Measurements from ENCODE around the gene THUMPD3. TPM values are rescaled to one million over a fixed set of nuclear protein-coding genes. Genes with fewer than 3 reads are reported as not detected.

Gene THUMPD3
- polyA plus RNA-seq, 4 donors, result 16.2 to 36.6 (median 25.4) TPM

GRCh38 chr3:9404680-9405079, 41.8 kb downstream of the THUMPD3 start:
- FAIRE-seq (no peak), DNase-seq (peak in 1 of 2 donors; percentile 46)
- H3K4me1 ChIP-seq (ENCODE audit: control insufficient read depth in 3 of 3, insufficient read depth in 2 of 3, low read depth in 1 of 3, low read length in 2 of 3), result peaks cover 7 to 51% (median 17%) of the 10 kb centered on the region in 3 donors

GRCh38 chr3:9405756-9406155, 42.9 kb downstream of the THUMPD3 start:
- no peak for DNase-seq
- Histone ChIP-seq H3K9me3 (ENCODE audit: control insufficient read depth in 2 of 2, insufficient read depth in 1 of 2, low read depth in 1 of 2, low read length in 1 of 2) (no peaks in the 10 kb centered on the region), H3K36me3 (ENCODE audit: control insufficient read depth in 3 of 3, insufficient read depth in 2 of 3, low read depth in 1 of 3, low read length in 3 of 3) (peaks cover 0 to 6% (median 0%) of the 10 kb centered on the region in 3 donors), H3K4me1 (ENCODE audit: control insufficient read depth in 3 of 3, insufficient read depth in 2 of 3, low read depth in 1 of 3, low read length in 2 of 3) (peaks cover 5 to 45% (median 15%) of the 10 kb centered on the region in 3 donors), H3K27ac (ENCODE audit: low read depth in 1 of 3, low read length in 2 of 3) (peak overlapping the region in 1 of 3 donors; percentile 10), H3K4me3 (ENCODE audit: low read depth in 1 of 3, low read length in 3 of 3) (no peak overlapping the region), H3K27me3 (ENCODE audit: control insufficient read depth in 3 of 3, insufficient read depth in 3 of 3, low read length in 3 of 3) (no peaks in the 10 kb centered on the region)
- FAIRE-seq, result no peak
- WGBS, 3 donors, result 10 to 49% (median 28%) methylated on average over 3 of the region's 3 CpGs

More at GRCh38 chr3:9404680-9405079, 41.8 kb downstream of the THUMPD3 start:
- WGBS, 3 donors, result 8 to 12% (median 11%) methylated on average over 1 of the region's 1 CpG
- no peak overlapping the region for H3K4me3 ChIP-seq (ENCODE audit: low read depth in 1 of 3, low read length in 3 of 3)
- no peaks in the 10 kb centered on the region for H3K27me3 ChIP-seq (ENCODE audit: control insufficient read depth in 3 of 3, insufficient read depth in 3 of 3, low read length in 3 of 3)
- no peaks in the 10 kb centered on the region for H3K9me3 ChIP-seq (ENCODE audit: control insufficient read depth in 2 of 2, insufficient read depth in 1 of 2, low read depth in 1 of 2, low read length in 1 of 2)
- H3K27ac ChIP-seq (ENCODE audit: low read depth in 1 of 3, low read length in 2 of 3), result peak overlapping the region in 2 of 3 donors; percentile 5 to 65
- H3K36me3 ChIP-seq (ENCODE audit: control insufficient read depth in 3 of 3, insufficient read depth in 2 of 3, low read depth in 1 of 3, low read length in 3 of 3), result peaks cover 0 to 6% (median 0%) of the 10 kb centered on the region in 3 donors

- DNase-seq (no peak), FAIRE-seq (no peak)
- peaks cover 5 to 37% (median 14%) of the 10 kb centered on the region in 3 donors for H3K4me1 ChIP-seq (ENCODE audit: control insufficient read depth in 3 of 3, insufficient read depth in 2 of 3, low read depth in 1 of 3, low read length in 2 of 3)
- 87 to 88% (median 88%) methylated on average over 7 of the region's 7 CpGs for WGBS, 3 donors
- H3K27me3 ChIP-seq (ENCODE audit: control insufficient read depth in 3 of 3, insufficient read depth in 3 of 3, low read length in 3 of 3), result no peaks in the 10 kb centered on the region
- peaks cover 0 to 8% (median 0%) of the 10 kb centered on the region in 3 donors for H3K36me3 ChIP-seq (ENCODE audit: control insufficient read depth in 3 of 3, insufficient read depth in 2 of 3, low read depth in 1 of 3, low read length in 3 of 3)
- no peak overlapping the region for H3K27ac ChIP-seq (ENCODE audit: low read depth in 1 of 3, low read length in 2 of 3)
- H3K4me3 ChIP-seq (ENCODE audit: low read depth in 1 of 3, low read length in 3 of 3), result no peak overlapping the region
- H3K9me3 ChIP-seq (ENCODE audit: control insufficient read depth in 2 of 2, insufficient read depth in 1 of 2, low read depth in 1 of 2, low read length in 1 of 2), result no peaks in the 10 kb centered on the region
Observed at GRCh38 chr3:9406856-9407626, 44.2 kb downstream of the THUMPD3 start.

GRCh38 chr3:9408061-9408460, 45.2 kb downstream of the THUMPD3 start:
- Histone ChIP-seq H3K4me3 (ENCODE audit: low read depth in 1 of 3, low read length in 3 of 3) (no peak overlapping the region), H3K27ac (ENCODE audit: low read depth in 1 of 3, low read length in 2 of 3) (no peak overlapping the region), H3K9me3 (ENCODE audit: control insufficient read depth in 2 of 2, insufficient read depth in 1 of 2, low read depth in 1 of 2, low read length in 1 of 2) (no peaks in the 10 kb centered on the region), H3K27me3 (ENCODE audit: control insufficient read depth in 3 of 3, insufficient read depth in 3 of 3, low read length in 3 of 3) (no peaks in the 10 kb centered on the region), H3K4me1 (ENCODE audit: control insufficient read depth in 3 of 3, insufficient read depth in 2 of 3, low read depth in 1 of 3, low read length in 2 of 3) (peaks cover 6 to 30% (median 14%) of the 10 kb centered on the region in 3 donors), H3K36me3 (ENCODE audit: control insufficient read depth in 3 of 3, insufficient read depth in 2 of 3, low read depth in 1 of 3, low read length in 3 of 3) (peaks cover 0 to 8% (median 0%) of the 10 kb centered on the region in 3 donors)
- no peak for DNase-seq
- 84 to 91% (median 87%) methylated on average over 6 of the region's 6 CpGs for WGBS, 3 donors
- FAIRE-seq, result no peak

- no peaks in the 10 kb centered on the region for H3K27me3 ChIP-seq (ENCODE audit: control insufficient read depth in 3 of 3, insufficient read depth in 3 of 3, low read length in 3 of 3)
- no peak for FAIRE-seq
- no peaks in the 10 kb centered on the region for H3K9me3 ChIP-seq (ENCODE audit: control insufficient read depth in 2 of 2, insufficient read depth in 1 of 2, low read depth in 1 of 2, low read length in 1 of 2)
- DNase-seq, result no peak
- no peak overlapping the region for H3K27ac ChIP-seq (ENCODE audit: low read depth in 1 of 3, low read length in 2 of 3)
- peaks cover 4 to 25% (median 12%) of the 10 kb centered on the region in 3 donors for H3K4me1 ChIP-seq (ENCODE audit: control insufficient read depth in 3 of 3, insufficient read depth in 2 of 3, low read depth in 1 of 3, low read length in 2 of 3)
- WGBS, 3 donors, result 74 to 97% (median 94%) methylated on average over 1 of the region's 1 CpG
- peaks cover 0 to 8% (median 0%) of the 10 kb centered on the region in 3 donors for H3K36me3 ChIP-seq (ENCODE audit: control insufficient read depth in 3 of 3, insufficient read depth in 2 of 3, low read depth in 1 of 3, low read length in 3 of 3)
- no peak overlapping the region for H3K4me3 ChIP-seq (ENCODE audit: low read depth in 1 of 3, low read length in 3 of 3)
Observed at GRCh38 chr3:9408546-9408945, 45.7 kb downstream of the THUMPD3 start.

- peaks cover 0 to 12% (median 0%) of the 10 kb centered on the region in 3 donors for H3K36me3 ChIP-seq (ENCODE audit: control insufficient read depth in 3 of 3, insufficient read depth in 2 of 3, low read depth in 1 of 3, low read length in 3 of 3)
- peaks cover 5 to 22% (median 7%) of the 10 kb centered on the region in 3 donors for H3K4me1 ChIP-seq (ENCODE audit: control insufficient read depth in 3 of 3, insufficient read depth in 2 of 3, low read depth in 1 of 3, low read length in 2 of 3)
- FAIRE-seq (no peak), DNase-seq (no peak)
- WGBS, 3 donors, result 76 to 86% (median 84%) methylated on average over 6 of the region's 6 CpGs
- H3K27me3 ChIP-seq (ENCODE audit: control insufficient read depth in 3 of 3, insufficient read depth in 3 of 3, low read length in 3 of 3), result no peaks in the 10 kb centered on the region
- no peak overlapping the region for H3K4me3 ChIP-seq (ENCODE audit: low read depth in 1 of 3, low read length in 3 of 3)
- H3K9me3 ChIP-seq (ENCODE audit: control insufficient read depth in 2 of 2, insufficient read depth in 1 of 2, low read depth in 1 of 2, low read length in 1 of 2), result no peaks in the 10 kb centered on the region
- no peak overlapping the region for H3K27ac ChIP-seq (ENCODE audit: low read depth in 1 of 3, low read length in 2 of 3)
Observed at GRCh38 chr3:9409981-9410854, 47.4 kb downstream of the THUMPD3 start.

GRCh38 chr3:9411302-9411701, 48.4 kb downstream of the THUMPD3 start:
- Histone ChIP-seq H3K27ac (ENCODE audit: low read depth in 1 of 3, low read length in 2 of 3) (no peak overlapping the region), H3K27me3 (ENCODE audit: control insufficient read depth in 3 of 3, insufficient read depth in 3 of 3, low read length in 3 of 3) (no peaks in the 10 kb centered on the region), H3K4me1 (ENCODE audit: control insufficient read depth in 3 of 3, insufficient read depth in 2 of 3, low read depth in 1 of 3, low read length in 2 of 3) (peaks cover 7 to 19% (median 7%) of the 10 kb centered on the region in 3 donors), H3K36me3 (ENCODE audit: control insufficient read depth in 3 of 3, insufficient read depth in 2 of 3, low read depth in 1 of 3, low read length in 3 of 3) (peaks cover 0 to 18% (median 0%) of the 10 kb centered on the region in 3 donors), H3K9me3 (ENCODE audit: control insufficient read depth in 2 of 2, insufficient read depth in 1 of 2, low read depth in 1 of 2, low read length in 1 of 2) (no peaks in the 10 kb centered on the region), H3K4me3 (ENCODE audit: low read depth in 1 of 3, low read length in 3 of 3) (no peak overlapping the region)
- no peak for FAIRE-seq
- WGBS, 3 donors, result 64 to 74% (median 73%) methylated on average over 1 of the region's 1 CpG
- no peak for DNase-seq

- Histone ChIP-seq H3K36me3 (ENCODE audit: control insufficient read depth in 3 of 3, insufficient read depth in 2 of 3, low read depth in 1 of 3, low read length in 3 of 3) (peaks cover 0 to 14% (median 0%) of the 10 kb centered on the region in 3 donors), H3K9me3 (ENCODE audit: control insufficient read depth in 2 of 2, insufficient read depth in 1 of 2, low read depth in 1 of 2, low read length in 1 of 2) (no peaks in the 10 kb centered on the region), H3K27ac (ENCODE audit: low read depth in 1 of 3, low read length in 2 of 3) (no peak overlapping the region), H3K27me3 (ENCODE audit: control insufficient read depth in 3 of 3, insufficient read depth in 3 of 3, low read length in 3 of 3) (no peaks in the 10 kb centered on the region), H3K4me3 (ENCODE audit: low read depth in 1 of 3, low read length in 3 of 3) (no peak overlapping the region), H3K4me1 (ENCODE audit: control insufficient read depth in 3 of 3, insufficient read depth in 2 of 3, low read depth in 1 of 3, low read length in 2 of 3) (peaks cover 7 to 19% (median 7%) of the 10 kb centered on the region in 3 donors)
- WGBS, 3 donors, result 50 to 66% (median 58%) methylated on average over 1 of the region's 1 CpG
- DNase-seq (no peak), FAIRE-seq (no peak)
Observed at GRCh38 chr3:9412293-9412692, 49.4 kb downstream of the THUMPD3 start.
